GM21737 (cell line): ENCODE data around the gene ITPKC.

Experiments used
- ATAC-seq: cut with Tn5 transposase; IDR thresholded peaks from one replicate; pipeline ENCODE4 v1.9.1; 2021; ENCODE audit warnings: mild to moderate bottlenecking, moderate library complexity; ENCODE audit not compliant: unreplicated experiment

Gene ITPKC

GRCh38 chr19:40786060-40787037 is 69.4 kb downstream of the ITPKC start:
- no peak for ATAC-seq
